ACHN (cell line): Measurements from ENCODE around the gene LCE3B.

Experiments used
- DNase-seq: peaks from one replicate; pipeline ENCODE4 v3.0.0-alpha.2; 2015
- in situ Hi-C: cut with HindIII; loops from 2 replicates; pipeline ENCODE4 v1.10.0; 2017; ENCODE audit warnings: low sequenced_read_pairs, low pct_ligation_motif_present, low pct_unique_long_range_greater_than_20kb

Gene LCE3B

GRCh38 chr1:152646656-152647055 lies 33.0 kb downstream of the LCE3B start:
- in situ Hi-C loops: no loop called here
- DNase-seq: no peak

- in situ Hi-C loops: no loop called here
- peak; percentile 65 for DNase-seq
These were observed 40.5 kb downstream of the LCE3B start for GRCh38 chr1:152654110-152654509.

GRCh38 chr1:152656459-152656858 lies 42.8 kb downstream of the LCE3B start:
- in situ Hi-C loops: no loop called here
- no peak for DNase-seq

DNA sequence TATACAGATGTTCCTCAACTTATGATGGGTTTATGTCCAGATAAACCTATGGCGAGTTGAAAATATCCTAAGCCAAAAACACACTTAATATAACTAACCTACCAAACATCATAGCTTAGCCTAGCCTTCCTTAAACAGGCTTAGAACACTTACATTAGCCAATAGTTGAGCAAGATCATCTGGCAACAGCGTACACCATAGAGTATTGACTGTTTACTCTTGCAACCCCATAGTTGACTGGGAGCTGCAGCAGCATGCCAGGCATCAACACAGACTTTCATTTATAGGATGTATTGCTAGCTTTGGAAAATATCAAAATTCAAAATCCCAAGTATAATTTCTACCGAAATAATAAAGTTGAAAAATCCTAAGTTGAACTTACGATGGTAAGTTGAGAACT lies 44.1 kb downstream of the LCE3B start:
- DNase-seq: no peak
- in situ Hi-C loops: no loop called here

- no peak for DNase-seq
- in situ Hi-C loops: no loop called here
These were observed 45.0 kb downstream of the LCE3B start for GRCh38 chr1:152658649-152659048.

DNA sequence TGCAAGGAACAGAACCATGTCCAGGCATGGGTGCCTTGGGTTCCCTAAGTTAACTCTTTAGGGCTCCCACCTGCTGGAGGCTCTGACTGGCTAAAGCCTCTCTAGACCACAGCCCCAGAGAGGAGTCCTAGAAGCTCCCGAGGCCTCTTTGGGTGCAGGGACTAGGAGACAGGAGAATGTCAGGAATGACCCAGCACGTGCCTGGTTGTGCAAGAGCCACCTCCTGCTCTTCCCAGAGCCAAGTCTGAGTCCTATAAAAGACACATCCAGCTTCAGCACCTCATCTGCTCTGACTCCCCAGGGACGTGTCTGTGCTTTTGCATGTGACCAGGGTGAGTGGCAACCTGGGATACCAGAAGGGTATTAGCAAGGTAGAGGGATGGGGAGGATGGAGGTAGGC lies 49.5 kb downstream of the LCE3B start, which contains the start of gene LCE2D:
LCE2D (plus strand) TSS at position 283 of the 400 bp plus-strand sequence. CDS start 726 bp downstream, outside the sequence.
- DNase-seq: no peak
- in situ Hi-C loops: no loop called here
